Measurements from ENCODE around the gene COL8A2.

COL8A2 gene

DNA sequence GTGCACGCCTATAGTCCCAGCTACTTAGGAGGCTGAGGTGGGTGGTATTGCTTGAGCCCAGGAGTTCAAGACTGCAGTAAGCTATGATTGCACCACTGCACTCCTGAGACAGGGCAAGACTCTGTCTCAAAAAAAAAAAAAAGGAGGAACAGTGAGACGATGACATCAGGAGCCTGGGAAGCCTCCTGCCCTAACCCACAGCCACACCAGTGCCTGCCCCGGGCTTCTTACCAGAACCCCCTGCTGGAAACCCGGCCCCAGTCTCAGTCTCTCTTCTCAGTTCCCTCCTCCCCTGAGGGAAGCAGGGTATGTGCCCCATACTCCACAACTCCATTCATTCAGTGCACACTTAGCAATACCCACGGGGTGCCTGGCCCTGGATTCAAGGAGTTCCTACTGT is 9.1 kb downstream of the COL8A2 start:
- in situ Hi-C loops (cut with MboI; ENCODE audit: low sequenced_read_pairs): loop anchor here (25.0 kb wide), 1 partner anchor 296 kb away; no protein-coding TSS in a partner anchor

DNA sequence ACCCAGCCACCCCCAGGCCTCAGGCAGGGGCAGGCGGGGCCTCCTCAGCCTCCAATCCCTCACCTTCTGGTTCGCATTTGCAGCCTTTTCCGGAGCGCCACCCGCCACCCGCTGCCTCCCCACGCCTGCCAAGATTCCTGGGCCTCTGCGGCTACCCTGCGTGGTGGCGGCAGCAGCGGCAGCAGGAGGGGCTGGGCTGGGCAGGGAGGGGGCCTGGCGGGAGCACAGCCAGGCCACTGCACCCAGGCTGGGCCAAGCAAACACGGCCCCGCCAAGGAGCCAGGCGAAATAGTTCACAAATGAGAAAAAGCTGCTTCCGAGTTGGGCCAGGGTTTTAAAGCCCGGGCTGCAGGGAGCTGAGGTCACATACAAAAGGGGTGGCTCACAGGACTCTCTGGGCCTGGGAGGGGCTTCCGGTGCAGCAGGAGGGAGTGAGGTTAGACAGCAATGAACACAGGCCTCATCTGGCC is 9.8 kb downstream of the COL8A2 start:
- in situ Hi-C loops (cut with MboI; ENCODE audit: low sequenced_read_pairs): loop anchor here (25.0 kb wide), 1 partner anchor 297 kb away; no protein-coding TSS in a partner anchor

DNA sequence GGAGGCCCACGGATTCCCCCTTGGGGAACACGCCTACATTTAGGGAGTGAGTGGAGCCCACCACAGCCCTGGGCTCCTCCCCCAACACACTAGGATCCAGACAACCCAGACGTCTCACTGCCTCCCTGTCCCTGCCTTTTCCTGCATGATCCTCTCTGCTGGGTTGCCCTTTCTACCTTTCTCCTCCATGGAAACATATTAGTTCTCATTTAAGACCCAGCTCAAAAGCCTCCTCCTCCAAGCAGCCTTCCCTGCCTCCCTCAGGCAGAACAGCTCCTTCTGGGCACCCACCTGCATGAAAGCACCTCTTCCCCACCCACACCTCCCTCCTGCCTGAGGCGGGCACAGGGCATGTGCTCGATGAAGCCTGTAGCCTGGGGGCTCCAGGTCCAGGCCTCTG is 10.7 kb downstream of the COL8A2 start:
- in situ Hi-C loops (cut with MboI; ENCODE audit: low sequenced_read_pairs): loop anchor here (25.0 kb wide), 1 partner anchor 298 kb away; no protein-coding TSS in a partner anchor

DNA sequence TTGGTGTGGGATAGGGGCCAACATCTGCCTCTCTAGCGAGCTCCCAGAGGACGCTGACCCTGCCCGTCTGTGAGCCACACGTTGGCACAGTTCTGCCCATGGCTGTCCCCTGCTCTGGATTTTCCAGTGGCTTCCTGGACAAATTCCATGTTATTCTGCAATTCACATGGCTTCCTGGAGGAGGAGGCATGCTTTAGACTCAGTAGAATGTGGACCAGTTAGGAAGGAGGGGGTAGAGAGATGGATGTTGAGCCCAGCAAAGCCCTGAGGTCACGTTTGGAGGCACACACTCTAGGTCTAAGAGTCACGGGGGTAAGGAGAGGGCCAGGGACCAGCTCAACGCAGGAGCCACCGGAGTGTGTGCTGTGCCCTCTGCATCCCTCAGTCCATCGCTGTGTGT is 12.2 kb downstream of the COL8A2 start:
- in situ Hi-C loops (cut with MboI; ENCODE audit: low sequenced_read_pairs): loop anchor here (25.0 kb wide), 1 partner anchor 299 kb away; no protein-coding TSS in a partner anchor

DNA sequence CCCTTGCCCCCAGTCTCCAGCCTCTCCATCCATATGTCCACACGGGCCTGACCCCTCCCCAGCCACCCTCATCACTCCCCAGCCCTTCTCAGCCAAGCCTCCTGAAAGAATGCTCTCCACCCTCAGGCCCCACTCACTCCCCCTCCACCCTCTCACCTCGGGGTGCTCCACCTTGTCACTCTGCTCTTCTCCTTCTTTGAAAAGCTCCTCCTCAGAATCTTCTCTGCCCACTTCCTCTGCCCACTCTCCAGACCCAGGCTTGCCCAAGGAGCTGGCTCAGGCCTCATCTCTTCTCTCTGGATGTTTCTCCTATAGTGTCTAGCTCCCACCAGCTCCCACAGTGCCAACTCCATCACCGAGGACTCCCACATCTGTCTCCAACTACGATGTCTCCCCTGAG is 13.9 kb downstream of the COL8A2 start:
- in situ Hi-C loops (cut with MboI; ENCODE audit: low sequenced_read_pairs): loop anchor here (25.0 kb wide), 1 partner anchor 301 kb away; no protein-coding TSS in a partner anchor

DNA sequence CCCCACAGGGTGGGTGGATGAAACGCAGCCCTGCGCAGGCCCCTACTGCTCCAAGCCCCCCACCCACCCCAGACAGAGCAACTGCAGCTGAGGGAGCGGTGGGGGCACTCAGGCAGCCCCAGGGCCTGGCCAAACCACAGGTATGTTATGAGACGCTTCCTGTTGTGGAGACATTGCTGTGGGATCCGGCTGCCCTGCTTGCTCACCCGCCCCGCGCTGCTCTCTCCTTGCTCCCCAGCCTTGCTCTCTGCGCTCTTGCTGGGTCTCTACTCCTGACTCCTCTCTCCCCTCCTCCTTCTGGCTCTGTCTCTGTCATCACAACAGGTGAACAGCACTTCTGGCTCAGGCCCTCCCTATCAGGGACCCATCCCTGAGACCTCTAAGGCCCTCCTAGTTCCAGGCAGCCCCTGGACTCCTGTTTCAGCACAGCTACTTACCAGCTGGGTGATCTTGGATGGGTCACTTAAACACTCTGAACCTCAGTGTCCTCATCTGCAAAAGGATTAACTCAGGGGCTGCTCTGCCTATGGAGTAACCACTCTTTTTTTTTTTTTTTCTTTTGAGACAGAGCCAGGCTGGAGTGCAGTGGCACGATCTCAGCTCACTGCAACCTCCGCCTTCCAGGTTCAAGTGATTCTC is 15.9 kb downstream of the COL8A2 start:
- in situ Hi-C loops (cut with MboI; ENCODE audit: low sequenced_read_pairs): loop anchor here (25.0 kb wide), 1 partner anchor 303 kb away; no protein-coding TSS in a partner anchor

DNA sequence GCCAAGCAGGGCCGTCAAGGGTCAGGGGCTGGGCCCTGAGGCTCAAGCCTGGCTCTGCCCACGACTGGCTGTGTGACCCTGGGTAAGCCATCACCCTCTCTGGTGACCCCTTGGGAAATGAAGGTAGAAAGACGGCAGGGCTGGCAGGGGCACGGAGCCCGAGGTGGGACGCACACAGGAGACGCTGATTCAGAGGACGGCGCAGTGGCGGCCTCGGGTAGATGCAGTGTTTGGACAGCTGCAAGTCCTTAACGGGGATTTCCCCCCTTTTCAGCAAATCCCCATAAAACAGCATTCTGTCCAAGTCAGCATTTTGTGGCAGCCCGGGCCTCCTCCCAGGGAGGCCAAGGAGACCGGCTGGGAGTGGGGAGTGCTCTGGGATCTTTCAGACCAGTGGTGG is 16.7 kb downstream of the COL8A2 start:
- in situ Hi-C loops (cut with MboI; ENCODE audit: low sequenced_read_pairs): loop anchor here (25.0 kb wide), 1 partner anchor 304 kb away; no protein-coding TSS in a partner anchor

DNA sequence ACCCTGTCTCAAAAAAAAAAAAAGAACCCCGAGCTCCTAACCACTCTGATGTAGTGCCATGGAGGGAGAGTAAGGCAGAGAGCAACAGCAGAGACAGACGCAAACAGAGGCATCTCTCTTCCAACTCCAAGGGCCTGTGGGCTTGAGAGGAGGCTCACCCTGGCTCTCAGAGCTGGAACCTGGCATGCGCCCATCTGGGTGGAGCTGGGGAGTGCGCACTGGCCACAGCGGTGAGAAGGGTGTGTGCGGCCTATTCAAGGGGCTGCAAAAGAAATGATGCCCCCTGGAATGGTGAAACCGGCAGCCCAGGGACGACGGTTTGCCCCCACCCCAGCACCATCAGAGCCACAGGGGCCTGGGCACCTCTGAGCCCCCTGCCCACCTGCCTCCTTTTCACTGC is 17.6 kb downstream of the COL8A2 start:
- in situ Hi-C loops (cut with MboI; ENCODE audit: low sequenced_read_pairs): loop anchor here (25.0 kb wide), 1 partner anchor 305 kb away; no protein-coding TSS in a partner anchor

DNA sequence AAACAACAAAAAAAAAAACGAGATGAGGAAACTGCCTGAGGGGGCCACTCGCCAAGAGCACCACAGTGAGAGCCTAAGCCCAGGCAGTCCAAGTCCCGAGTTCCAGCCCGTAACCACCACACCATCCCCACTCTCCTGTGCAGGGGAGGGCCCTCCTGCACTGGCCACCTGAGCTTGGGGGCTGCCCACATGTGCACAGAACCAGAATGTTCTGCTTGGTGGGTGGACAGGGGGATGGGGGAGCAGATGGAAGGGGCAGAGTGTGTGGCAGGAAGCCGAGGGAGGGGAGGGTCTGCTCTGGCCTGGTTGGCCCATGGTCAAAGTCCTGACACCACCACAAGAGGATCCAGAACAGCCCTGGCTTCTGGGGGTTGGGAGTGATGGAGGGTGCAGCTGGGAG is 18.8 kb downstream of the COL8A2 start:
- in situ Hi-C loops (cut with MboI; ENCODE audit: low sequenced_read_pairs): loop anchor here (25.0 kb wide), 1 partner anchor 306 kb away; no protein-coding TSS in a partner anchor

DNA sequence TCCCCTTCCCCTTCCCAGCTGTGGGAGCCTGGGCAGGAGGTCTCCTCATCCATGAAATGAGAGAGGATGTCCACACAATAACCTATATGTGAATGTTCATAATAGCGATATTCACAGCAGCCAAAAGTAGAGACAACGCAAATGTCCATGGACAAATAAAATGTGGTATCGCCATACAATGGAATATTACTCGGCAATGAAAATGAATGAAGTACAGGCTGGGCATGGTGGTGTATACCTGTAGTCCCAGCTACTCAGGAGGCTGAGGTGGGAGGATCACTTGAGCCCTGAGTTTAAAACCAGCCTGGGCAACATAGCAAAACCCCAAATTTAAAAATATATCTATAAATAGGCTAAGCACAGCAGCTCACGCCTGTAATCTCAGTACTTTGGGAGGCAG is 23.5 kb downstream of the COL8A2 start:
- in situ Hi-C loops (cut with MboI; ENCODE audit: low sequenced_read_pairs): loop anchor here (25.0 kb wide), 1 partner anchor 311 kb away; no protein-coding TSS in a partner anchor

DNA sequence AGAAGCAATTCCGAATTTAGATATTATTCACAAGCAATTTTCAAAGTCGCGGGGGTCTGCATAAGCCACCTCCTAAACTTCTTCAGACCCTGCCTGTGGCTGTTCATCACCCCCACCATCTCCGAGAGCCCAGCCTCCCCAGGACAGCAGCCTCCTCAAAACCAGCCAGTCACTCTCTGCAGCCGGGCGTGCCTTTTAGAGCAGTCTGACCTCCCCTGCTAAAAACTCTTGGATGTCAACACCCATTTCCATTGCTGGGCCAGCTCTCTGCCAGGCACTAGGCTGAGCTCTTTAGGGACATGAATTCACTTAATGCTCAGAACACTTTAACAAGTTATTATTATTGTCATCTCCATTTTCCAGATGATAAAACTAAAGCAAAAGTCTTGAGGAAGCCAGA is 24.6 kb downstream of the COL8A2 start:
- in situ Hi-C loops (cut with MboI; ENCODE audit: low sequenced_read_pairs): loop anchor here (25.0 kb wide), 1 partner anchor 312 kb away; no protein-coding TSS in a partner anchor

DNA sequence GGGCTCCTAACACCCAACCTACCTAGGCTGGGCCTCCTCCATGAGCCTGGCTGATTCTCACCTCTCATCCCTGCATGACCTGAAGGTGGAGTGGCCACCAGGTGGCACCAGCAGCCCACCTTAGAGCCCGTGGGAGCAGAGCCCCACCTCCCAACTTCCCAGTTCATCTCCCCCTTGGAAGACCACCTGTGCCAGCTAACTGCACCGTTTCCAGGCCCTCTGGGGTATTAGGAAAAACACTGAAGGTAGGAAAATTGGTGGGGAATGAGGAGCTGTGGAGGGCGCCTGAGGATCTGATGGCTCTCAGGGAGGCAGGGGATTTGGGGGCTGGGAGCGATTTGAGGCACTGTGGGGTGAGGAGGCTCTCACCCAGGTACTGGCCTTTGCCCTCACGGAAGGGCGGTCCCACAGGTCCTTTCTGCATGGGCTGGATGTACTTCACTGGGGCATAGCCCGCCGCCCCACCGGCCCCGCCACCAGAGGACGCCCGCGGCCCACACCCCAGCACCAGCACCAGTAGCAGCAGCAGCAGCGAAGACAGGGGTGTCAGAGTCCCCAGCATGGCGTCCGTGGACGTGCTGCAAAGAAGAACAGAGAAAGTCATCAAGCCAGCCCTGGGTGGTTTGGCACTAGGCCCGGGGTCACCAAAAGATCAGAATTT is 25.2 kb downstream of the COL8A2 start:
- in situ Hi-C loops (cut with MboI; ENCODE audit: low sequenced_read_pairs): loop anchor here (10.0 to 25.0 kb wide), 2 partner anchors 185 to 312 kb away; no protein-coding TSS in a partner anchor

DNA sequence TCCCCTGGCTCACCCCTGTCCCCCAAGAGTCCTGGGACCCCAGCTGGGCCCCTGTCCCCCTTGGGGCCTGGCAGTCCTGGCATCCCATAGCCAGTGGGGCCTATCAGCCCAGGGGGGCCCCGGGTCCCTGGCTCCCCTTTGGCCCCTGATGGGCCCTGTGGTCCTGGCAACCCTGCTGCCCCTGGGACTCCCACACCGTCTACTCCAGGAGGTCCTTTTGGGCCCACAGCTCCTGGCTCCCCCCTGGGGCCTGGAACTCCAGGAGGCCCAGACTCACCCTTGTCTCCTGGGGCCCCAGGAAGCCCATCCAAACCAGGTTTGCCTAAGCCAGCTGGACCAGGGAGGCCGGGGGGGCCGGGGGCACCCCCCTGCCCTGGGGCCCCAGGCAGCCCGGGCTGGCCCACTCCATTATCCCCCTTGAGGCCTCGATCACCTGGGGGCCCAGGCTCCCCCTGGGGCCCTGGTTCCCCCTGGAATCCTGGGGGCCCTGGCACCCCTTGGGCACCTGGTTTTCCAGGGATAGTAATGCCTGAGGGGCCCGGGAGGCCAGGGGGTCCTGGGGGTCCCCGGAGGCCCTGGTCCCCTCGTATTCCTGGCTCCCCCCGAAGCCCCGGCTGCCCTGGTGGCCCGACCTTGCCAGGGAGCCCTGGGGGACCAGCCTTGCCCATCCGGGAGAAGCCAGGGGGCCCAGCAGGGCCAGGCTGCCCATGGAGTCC is 26.2 kb downstream of the COL8A2 start:
- in situ Hi-C loops (cut with MboI; ENCODE audit: low sequenced_read_pairs): loop anchor here (10.0 kb wide), 1 partner anchor 186 kb away; no protein-coding TSS in a partner anchor

DNA sequence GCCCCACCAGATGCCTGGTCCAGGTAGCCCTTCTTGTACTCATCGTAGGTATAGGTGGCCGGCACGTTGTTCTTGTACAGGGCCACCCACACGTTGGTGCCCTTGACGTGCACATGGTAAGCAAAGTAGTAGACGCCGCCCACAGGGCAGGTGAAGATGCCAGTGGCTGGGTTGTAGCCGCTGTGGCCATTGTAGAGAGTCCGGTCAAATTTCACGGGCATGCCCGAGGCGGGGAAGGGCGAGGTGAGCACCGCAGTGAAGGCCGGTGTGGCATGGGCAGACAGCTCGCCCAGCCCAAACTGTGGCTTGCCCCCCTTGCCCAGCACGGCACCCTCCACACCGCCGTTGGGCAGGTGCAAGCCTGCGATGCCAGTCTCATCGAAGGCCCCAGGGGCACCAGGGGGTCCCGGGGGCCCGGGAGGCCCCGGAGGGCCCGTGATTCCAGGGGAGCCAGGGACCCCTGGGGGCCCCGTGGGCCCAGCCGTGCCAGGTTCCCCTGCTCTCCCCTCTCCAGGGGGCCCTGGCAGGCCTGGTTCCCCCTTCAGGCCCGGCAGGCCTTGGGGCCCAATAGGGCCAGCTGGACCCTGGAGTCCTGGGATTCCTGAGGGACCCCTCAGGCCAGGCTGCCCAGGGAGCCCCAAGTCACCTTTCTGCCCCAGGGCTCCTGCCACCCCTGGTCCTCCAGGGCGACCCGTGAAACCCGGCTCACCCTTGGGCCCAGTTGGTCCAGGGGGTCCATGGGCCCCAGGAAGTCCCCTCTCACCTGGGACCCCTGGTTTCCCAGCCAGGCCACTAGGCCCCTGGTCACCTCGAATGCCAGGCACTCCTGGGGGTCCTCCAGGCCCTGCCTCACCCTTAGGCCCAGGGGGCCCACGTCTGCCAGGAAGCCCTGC is 27.1 kb downstream of the COL8A2 start:
- in situ Hi-C loops (cut with MboI; ENCODE audit: low sequenced_read_pairs): loop anchor here (10.0 kb wide), 1 partner anchor 187 kb away; no protein-coding TSS in a partner anchor

DNA sequence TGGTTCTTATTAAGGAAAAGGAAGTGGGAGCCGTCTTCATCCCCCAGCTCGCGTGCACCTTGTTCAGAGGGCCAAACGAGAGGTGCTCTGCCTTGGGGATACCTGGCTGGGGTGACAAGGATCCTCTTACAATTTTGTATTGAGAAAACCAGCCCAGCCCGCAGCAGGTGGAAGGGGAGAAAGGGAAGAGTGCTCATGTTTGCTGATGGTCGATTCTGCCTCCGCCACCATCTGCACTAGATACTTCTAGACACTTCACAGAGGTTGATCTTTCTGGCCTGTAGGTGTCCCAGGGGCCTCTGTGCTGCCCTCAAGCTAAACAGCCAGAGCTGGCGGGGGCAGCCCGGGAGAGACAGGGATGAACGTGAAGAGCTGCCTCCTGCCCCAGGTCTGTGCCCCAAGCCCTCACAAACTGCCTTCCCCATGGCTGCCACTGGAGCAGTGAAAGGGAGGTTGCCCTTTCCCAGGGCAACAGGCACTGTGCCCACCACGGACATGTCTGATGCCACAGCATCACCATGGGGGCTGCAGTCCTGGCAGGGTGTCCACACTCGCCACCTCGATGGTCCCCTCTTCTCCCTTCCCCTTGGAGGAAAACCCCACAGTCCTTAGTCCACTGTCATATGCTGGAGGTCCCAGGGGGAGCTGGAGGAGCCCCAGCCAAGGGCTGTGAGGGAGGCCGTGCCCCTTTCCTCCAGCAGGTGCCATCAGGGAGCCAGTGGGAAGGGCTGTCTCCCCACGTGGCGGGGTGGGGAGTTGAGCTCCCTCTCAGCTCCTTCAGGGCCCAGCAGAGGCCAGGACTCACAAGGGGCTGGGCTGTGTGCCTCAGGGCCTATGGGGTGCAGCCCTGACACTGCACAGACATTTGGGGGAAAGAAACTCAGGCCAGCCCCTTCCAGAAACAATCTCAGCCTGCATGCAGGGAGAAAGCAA is 28.3 kb downstream of the COL8A2 start:
- in situ Hi-C loops (cut with MboI; ENCODE audit: low sequenced_read_pairs): loop anchor here (10.0 kb wide), 1 partner anchor 188 kb away; no protein-coding TSS in a partner anchor

DNA sequence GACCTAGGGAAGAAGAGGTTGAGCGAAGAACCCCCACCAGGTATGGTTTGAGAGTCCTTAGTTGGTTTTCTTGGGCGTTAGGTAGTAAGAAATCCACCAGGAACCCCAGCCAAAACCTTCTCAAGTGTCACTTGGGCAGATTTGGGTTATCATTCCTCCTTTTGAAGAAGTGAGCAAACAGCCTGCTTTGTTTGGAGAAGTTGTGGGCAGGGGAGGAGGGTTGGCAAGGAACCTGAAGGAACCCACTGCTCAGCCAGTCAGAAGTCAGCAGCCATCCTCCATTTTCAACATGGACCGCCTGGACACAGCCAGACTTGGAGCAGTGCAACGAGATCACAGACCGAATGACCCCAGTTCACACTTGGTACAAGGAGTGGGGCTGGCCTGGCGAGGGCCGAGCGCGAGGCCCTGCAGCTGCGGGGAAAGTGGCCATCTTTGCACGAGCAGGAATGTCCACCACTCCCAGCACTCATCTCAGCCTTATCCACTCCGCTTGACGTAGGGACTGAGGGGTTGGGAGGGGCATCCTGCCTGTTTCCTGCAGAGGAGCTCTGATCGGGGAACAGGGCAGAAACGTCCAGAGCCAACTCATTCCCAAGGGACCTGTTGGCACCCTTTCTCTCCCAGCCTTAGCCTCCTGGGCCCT is 29.1 kb downstream of the COL8A2 start:
- in situ Hi-C loops (cut with MboI; ENCODE audit: low sequenced_read_pairs): loop anchor here (10.0 kb wide), 1 partner anchor 189 kb away; no protein-coding TSS in a partner anchor

DNA sequence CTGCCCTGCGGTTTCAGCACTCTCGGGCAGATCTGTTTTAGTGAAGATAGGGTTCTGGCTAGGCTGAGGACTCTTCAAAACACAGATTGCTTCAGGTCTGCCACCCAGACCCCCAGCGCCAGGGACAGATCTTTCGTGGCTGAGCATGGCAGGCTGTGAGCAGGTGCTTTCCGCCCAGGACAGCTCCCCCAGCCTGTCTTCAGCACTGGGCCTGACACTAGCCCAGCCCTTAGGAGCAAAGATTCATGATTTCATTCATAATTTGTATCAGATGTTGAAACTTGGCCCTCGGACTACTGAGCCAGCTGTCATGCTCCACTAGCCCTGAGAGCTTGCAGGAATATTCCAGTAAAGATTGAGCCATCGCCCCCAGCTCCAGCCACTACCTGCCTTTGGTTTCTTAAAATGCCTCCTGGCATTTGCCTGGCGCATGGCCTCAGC is 30.4 kb downstream of the COL8A2 start:
- in situ Hi-C loops (cut with MboI; ENCODE audit: low sequenced_read_pairs): loop anchor here (10.0 kb wide), 1 partner anchor 190 kb away; no protein-coding TSS in a partner anchor

DNA sequence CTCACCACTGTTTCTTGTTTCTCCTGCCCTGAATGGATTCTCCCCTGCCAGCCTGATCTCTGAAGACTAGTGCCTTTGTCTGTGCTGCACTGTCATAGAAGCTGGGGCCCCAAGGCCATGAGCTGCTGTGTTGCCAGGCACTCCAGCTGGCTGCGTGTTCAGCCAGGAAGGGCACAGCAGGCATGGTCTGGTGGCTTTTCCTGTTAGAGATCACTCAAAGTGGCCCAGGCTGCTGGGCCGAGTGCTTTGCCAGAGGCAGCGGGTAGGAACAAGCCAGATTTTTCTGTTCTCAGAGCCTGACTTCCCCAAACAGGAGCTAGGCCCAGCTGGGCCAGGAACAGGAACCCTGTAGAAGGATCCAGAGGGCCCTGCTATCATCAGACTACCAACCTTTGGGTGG is 31.1 kb downstream of the COL8A2 start:
- in situ Hi-C loops (cut with MboI; ENCODE audit: low sequenced_read_pairs): loop anchor here (10.0 kb wide), 1 partner anchor 191 kb away; no protein-coding TSS in a partner anchor

Measured in HL-60/S4 treated with phorbol 12-myristate 13-acetate at 8.2 ng/mL for 4 days and 3 days (cell line).